ENCODE measurements around the gene SEPTIN14. TPM values are rescaled to one million over a fixed set of nuclear protein-coding genes. Genes with fewer than 3 reads are reported as not detected.
"Not testable (repeated sequence)": the region's sequence is repeated elsewhere in the genome, so short reads cannot be mapped to it uniquely, and the experiment has no call there.

Gene SEPTIN14
- total RNA-seq, 1 donor from 2014 or later = not detected

GRCh38 chr7:55871932-55872485 is 9.5 kb upstream of the SEPTIN14 start:
- Histone ChIP-seq H3K36me3 (no peaks in the 10 kb centered on the region), H3K27me3 (ENCODE audit: low read depth) (no peaks in the 10 kb centered on the region), H3K4me3 (no peak overlapping the region), H3K4me1 (no peaks in the 10 kb centered on the region), H3K9me3 (replicated peaks) (no peaks in the 10 kb centered on the region), H3K27ac (replicated peaks) (no peak overlapping the region)
- intact Hi-C loops (cut with micrococcal nuclease) = no loop called here
- DNase-seq = no peak
- no peak for TF ChIP-seq CTCF (IDR thresholded peaks at IDR 0.05; ENCODE audit: borderline replicate concordance)

- H3K4me3 ChIP-seq; H3K9me3 ChIP-seq (replicated peaks); H3K27me3 ChIP-seq (ENCODE audit: low read depth); H3K36me3 ChIP-seq; DNase-seq; H3K4me1 ChIP-seq; intact Hi-C loops (cut with micrococcal nuclease); H3K27ac ChIP-seq (replicated peaks): not testable (repeated sequence)
Observed at GRCh38 chr7:55868989-55869388, 6.4 kb upstream of the SEPTIN14 start.

GRCh38 chr7:55845164-55845563 is 17.4 kb downstream of the SEPTIN14 start:
- H3K27ac ChIP-seq (replicated peaks); DNase-seq; H3K4me3 ChIP-seq; H3K36me3 ChIP-seq; intact Hi-C loops (cut with micrococcal nuclease); H3K4me1 ChIP-seq; H3K27me3 ChIP-seq (ENCODE audit: low read depth): not testable (repeated sequence)
- peaks cover 16% of the 10 kb centered on the region for H3K9me3 ChIP-seq (replicated peaks)

- Histone ChIP-seq H3K27ac (replicated peaks) (no peak overlapping the region), H3K36me3 (no peaks in the 10 kb centered on the region), H3K4me3 (no peak overlapping the region), H3K4me1 (no peaks in the 10 kb centered on the region), H3K9me3 (replicated peaks) (peaks cover 8% of the 10 kb centered on the region), H3K27me3 (ENCODE audit: low read depth) (no peaks in the 10 kb centered on the region)
- intact Hi-C loops (cut with micrococcal nuclease) = no loop called here
- DNase-seq = no peak
- no peak for TF ChIP-seq CTCF (IDR thresholded peaks at IDR 0.05; ENCODE audit: borderline replicate concordance)
Observed at GRCh38 chr7:55838595-55838994, 24.0 kb downstream of the SEPTIN14 start.

- no peaks in the 10 kb centered on the region for H3K27me3 ChIP-seq (ENCODE audit: low read depth)
- no peak overlapping the region for H3K27ac ChIP-seq (replicated peaks)
- no peaks in the 10 kb centered on the region for H3K36me3 ChIP-seq
- DNase-seq = no peak
- H3K4me3 ChIP-seq = no peak overlapping the region
- peaks cover 86% of the 10 kb centered on the region for H3K9me3 ChIP-seq (replicated peaks)
- no peak for TF ChIP-seq CTCF (IDR thresholded peaks at IDR 0.05; ENCODE audit: borderline replicate concordance)
- H3K4me1 ChIP-seq = no peaks in the 10 kb centered on the region
- intact Hi-C loops (cut with micrococcal nuclease) = no loop called here
Observed at GRCh38 chr7:55827577-55827976, 35.0 kb downstream of the SEPTIN14 start.

- no peak overlapping the region for H3K27ac ChIP-seq (replicated peaks)
- peaks cover 60% of the 10 kb centered on the region for H3K9me3 ChIP-seq (replicated peaks)
- intact Hi-C loops (cut with micrococcal nuclease) = no loop called here
Observed at GRCh38 chr7:55818686-55819085, 43.9 kb downstream of the SEPTIN14 start.

GRCh38 chr7:55797260-55797659 is 65.3 kb downstream of the SEPTIN14 start:
- peaks cover 72% of the 10 kb centered on the region for H3K9me3 ChIP-seq (replicated peaks)
- H3K36me3 ChIP-seq; H3K4me1 ChIP-seq; H3K4me3 ChIP-seq; DNase-seq; H3K27me3 ChIP-seq (ENCODE audit: low read depth); intact Hi-C loops (cut with micrococcal nuclease); H3K27ac ChIP-seq (replicated peaks): not testable (repeated sequence)

More at GRCh38 chr7:55818686-55819085, 43.9 kb downstream of the SEPTIN14 start:
- TF ChIP-seq CTCF (IDR thresholded peaks at IDR 0.05; ENCODE audit: borderline replicate concordance) = no peak
- no peak overlapping the region for H3K4me3 ChIP-seq
- no peak for DNase-seq
- H3K36me3 ChIP-seq = no peaks in the 10 kb centered on the region
- no peaks in the 10 kb centered on the region for H3K4me1 ChIP-seq
- H3K27me3 ChIP-seq (ENCODE audit: low read depth) = no peaks in the 10 kb centered on the region

All from left ventricle myocardium inferior (tissue), 1 donor.